H9 (cell line): Measurements from ENCODE around the gene IDUA. TPM values are rescaled to one million over a fixed set of nuclear protein-coding genes. Genes with fewer than 3 reads are reported as not detected.

ENCODE experiments used
- DNase-seq: peaks from one replicate; pipeline ENCODE4 v3.0.0-alpha.2; 2017
- H2AFZ ChIP-seq: one replicate; pipeline ENCODE4 v1.6.1; 2013; ENCODE audit warnings: mild to moderate bottlenecking, low read length, control low read depth, moderate library complexity
- H2AK5ac ChIP-seq: 2 replicates; pipeline ENCODE4 v1.6.1; 2013; ENCODE audit warnings: low read length, control low read depth, mixed read lengths; ENCODE audit not compliant: insufficient read length
- H2BK120ac ChIP-seq: one replicate; pipeline ENCODE4 v1.6.1; 2013; ENCODE audit warnings: low read depth, mild to moderate bottlenecking, low read length, control low read depth, inconsistent platforms; ENCODE audit not compliant: poor library complexity, severe bottlenecking
- H2BK12ac ChIP-seq: 2 replicates; pipeline ENCODE4 v1.6.1; 2013; ENCODE audit warnings: low read length, control low read depth, mixed read lengths, low read depth; ENCODE audit not compliant: insufficient read length
- H2BK15ac ChIP-seq: 2 replicates; pipeline ENCODE4 v1.6.1; 2013; ENCODE audit warnings: low read depth, low read length, control low read depth
- H2BK20ac ChIP-seq: one replicate; pipeline ENCODE4 v1.6.1; 2013; ENCODE audit warnings: low read depth, mild to moderate bottlenecking, low read length, control low read depth, inconsistent platforms; ENCODE audit not compliant: poor library complexity, severe bottlenecking
- H2BK5ac ChIP-seq: 2 replicates; pipeline ENCODE4 v1.6.1; 2013; ENCODE audit warnings: low read length, control low read depth, mixed read lengths; ENCODE audit not compliant: insufficient read length
- H3K14ac ChIP-seq: 2 replicates; pipeline ENCODE4 v1.6.1; 2013; ENCODE audit warnings: low read length, control low read depth; ENCODE audit not compliant: insufficient read depth
- H3K18ac ChIP-seq: 2 replicates; pipeline ENCODE4 v1.6.1; 2013; ENCODE audit warnings: low read depth, mild to moderate bottlenecking, mixed read lengths, low read length, control low read depth; ENCODE audit not compliant: insufficient read length
- H3K23ac ChIP-seq: 2 replicates; pipeline ENCODE4 v1.6.1; 2013; ENCODE audit warnings: low read length, control low read depth, mixed read lengths, low read depth; ENCODE audit not compliant: insufficient read length
- H3K23me2 ChIP-seq: 2 replicates; pipeline ENCODE4 v1.6.1; 2013; ENCODE audit warnings: low read depth, mild to moderate bottlenecking, mixed read lengths, low read length, control low read depth; ENCODE audit not compliant: insufficient read length, poor library complexity, severe bottlenecking
- H3K27ac ChIP-seq: 2 replicates; pipeline ENCODE4 v1.5.1; 2013; ENCODE audit warnings: low read length, control low read depth, mixed read lengths, low read depth; ENCODE audit not compliant: insufficient read length
- H3K27me3 ChIP-seq: 2 replicates; pipeline ENCODE4 v1.6.1; 2013; ENCODE audit warnings: low read length, control low read depth, inconsistent platforms; ENCODE audit not compliant: insufficient read depth
- H3K4ac ChIP-seq: 2 replicates; pipeline ENCODE4 v1.6.1; 2013; ENCODE audit warnings: low read depth, mild to moderate bottlenecking, control low read depth, inconsistent platforms, low read length, moderate library complexity
- H3K4me1 ChIP-seq: 2 replicates; pipeline ENCODE4 v1.6.1; 2013; ENCODE audit warnings: low read length, control low read depth, inconsistent platforms; ENCODE audit not compliant: insufficient read depth
- H3K4me2 ChIP-seq: 2 replicates; pipeline ENCODE4 v1.6.1; 2013; ENCODE audit warnings: low read length, control low read depth, mixed read lengths; ENCODE audit not compliant: insufficient read length, insufficient read depth
- H3K56ac ChIP-seq: 2 replicates; pipeline ENCODE4 v1.6.1; 2013; ENCODE audit warnings: low read depth, mild to moderate bottlenecking, mixed read lengths, low read length, control low read depth; ENCODE audit not compliant: insufficient read length
- H3K79me1 ChIP-seq: 2 replicates; pipeline ENCODE4 v1.6.1; 2013; ENCODE audit warnings: low read depth, mild to moderate bottlenecking, moderate library complexity, low read length, control low read depth, inconsistent platforms; ENCODE audit not compliant: insufficient read depth, poor library complexity, severe bottlenecking
- H3K79me2 ChIP-seq: 2 replicates; pipeline ENCODE4 v1.6.1; 2013; ENCODE audit warnings: low read length, control low read depth, inconsistent platforms; ENCODE audit not compliant: insufficient read depth
- H3K9ac ChIP-seq: 2 replicates; pipeline ENCODE4 v1.6.1; 2013; ENCODE audit warnings: low read length, control low read depth, mixed read lengths; ENCODE audit not compliant: insufficient read length; ENCODE audit errors: extremely low read depth
- H3K9me3 ChIP-seq: one replicate; pipeline ENCODE4 v1.6.1; 2013; ENCODE audit warnings: low read depth, low read length, inconsistent platforms; ENCODE audit not compliant: control insufficient read depth
- H3T11ph ChIP-seq: one replicate; pipeline ENCODE4 v1.6.1; 2013; ENCODE audit warnings: mild to moderate bottlenecking, low read length, control low read depth, inconsistent platforms
- H4K20me1 ChIP-seq: one replicate; pipeline ENCODE4 v1.6.1; 2013; ENCODE audit not compliant: control insufficient read depth, insufficient read length, insufficient read depth
- H4K5ac ChIP-seq: 2 replicates; pipeline ENCODE4 v1.6.1; 2013; ENCODE audit warnings: low read depth, mild to moderate bottlenecking, mixed read lengths, low read length, control low read depth; ENCODE audit not compliant: insufficient read length
- H4K8ac ChIP-seq: replicated peaks from 2 replicates; pipeline ENCODE4 v1.6.1; 2013; ENCODE audit warnings: low read length, control low read depth, mixed read lengths, low read depth; ENCODE audit not compliant: insufficient read length
- H4K91ac ChIP-seq: 2 replicates; pipeline ENCODE4 v1.6.1; 2013; ENCODE audit warnings: low read depth, mild to moderate bottlenecking, moderate library complexity, mixed read lengths, low read length, control low read depth; ENCODE audit not compliant: insufficient read length
- H3K27ac Mint-ChIP-seq, 3 experiments: 2 replicates in 2 of 3; 3 replicates in 1 of 3; pipeline ENCODE4 v1.8.0; 2020 to 2021; ENCODE audit warnings: mixed read lengths in 3 of 3, mild to moderate bottlenecking in 1 of 3, moderate library complexity in 1 of 3
- H3K27me3 Mint-ChIP-seq: 2 replicates; pipeline ENCODE4 v1.8.0; 2021; ENCODE audit warnings: low read depth, mild to moderate bottlenecking, moderate library complexity, mixed read lengths
- H3K36me3 Mint-ChIP-seq, 3 experiments: 2 replicates in 2 of 3; 3 replicates in 1 of 3; pipeline ENCODE4 v1.8.0; 2020 to 2021; ENCODE audit warnings: low read depth in 3 of 3, mixed read lengths in 3 of 3; ENCODE audit not compliant: insufficient read depth in 1 of 3
- H3K4me1 Mint-ChIP-seq, 2 experiments: 2 replicates each; pipeline ENCODE4 v1.8.0; 2020; ENCODE audit warnings: mixed read lengths in 2 of 2
- H3K4me3 Mint-ChIP-seq, 2 experiments: 2 replicates in 1 of 2; 3 replicates in 1 of 2; pipeline ENCODE4 v1.8.0; 2020 to 2021; ENCODE audit warnings: mild to moderate bottlenecking in 2 of 2, mixed read lengths in 2 of 2, moderate library complexity in 1 of 2
- H3K9me3 Mint-ChIP-seq, 2 experiments: 2 replicates in 1 of 2; 3 replicates in 1 of 2; pipeline ENCODE4 v1.8.0; 2020; ENCODE audit warnings: mild to moderate bottlenecking in 2 of 2, mixed read lengths in 2 of 2, moderate library complexity in 1 of 2
- CTCF ChIP-seq: fragments of 200-600 bp; sonication (generic); conservative IDR thresholded peaks from 3 replicates; pipeline ENCODE4 v1.8.0; 2021; ENCODE audit warnings: antibody characterized with exemption, mild to moderate bottlenecking
- WGBS: extraction: QIAGEN DNeasy Blood & Tissue Kit; methylation state at CpG from one replicate; pipeline ENCODE4 v1.1.7; 2013; ENCODE audit warnings: missing lambda C conversion rate, low lambda C conversion rate, mixed read lengths; ENCODE audit not compliant: insufficient read length; ENCODE audit errors: extremely low coverage; 5-methylcytosine and 5-hydroxymethylcytosine counted together
- total RNA-seq: library from RNA; stranded (reverse); gene quantifications from 2 replicates; pipeline ENCODE4 v1.2.1, GENCODE V29; 2021

IDUA gene
- total RNA-seq, 1 experiment from 2014 or later = 14.5 TPM

DNA sequence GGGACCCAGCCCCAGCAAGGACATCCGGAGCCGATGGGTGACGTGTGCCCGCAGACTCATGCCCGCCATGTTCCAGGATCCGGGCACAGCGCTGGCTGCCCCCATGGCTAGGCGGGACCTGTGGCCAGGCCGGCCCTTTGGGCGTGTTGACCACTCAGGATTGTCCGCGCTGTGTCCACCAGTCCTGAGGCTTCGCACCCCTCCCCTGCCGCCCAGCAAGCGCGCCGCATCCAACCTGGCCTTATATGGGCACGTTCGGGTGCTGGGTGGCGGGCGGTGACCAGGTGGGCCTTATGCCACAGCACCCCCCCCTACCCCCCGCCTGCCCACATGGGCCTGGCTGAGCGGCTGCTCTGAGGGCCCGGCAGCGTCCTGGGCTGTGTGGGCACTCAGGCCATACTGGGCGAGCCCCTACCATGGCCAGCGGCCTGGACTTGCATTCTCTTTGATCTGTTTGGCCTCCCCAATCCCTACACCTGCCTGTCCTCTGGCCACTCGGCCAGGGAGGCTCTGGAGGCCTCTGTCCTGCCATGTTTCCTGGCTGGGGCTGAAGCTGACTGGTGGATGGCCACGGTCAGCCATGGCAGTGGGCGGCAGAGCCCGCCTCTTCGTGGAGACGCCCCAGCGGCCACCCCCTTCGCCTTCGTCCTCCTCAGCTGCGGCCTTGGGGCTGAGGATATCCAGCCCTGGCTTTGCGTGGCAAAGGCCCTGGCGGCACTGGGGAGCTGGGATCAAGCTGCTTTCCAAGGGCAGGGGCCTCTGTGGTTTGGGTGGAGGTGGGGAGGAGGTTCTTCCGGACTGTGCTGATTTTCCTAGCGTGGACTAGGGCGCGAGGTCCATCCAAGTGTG is 26.6 kb downstream of the IDUA start:
- no peak overlapping the region for H2BK12ac ChIP-seq
- H3K27ac Mint-ChIP-seq = peak overlapping the region in 1 of 3 experiments; percentile 65; a peak in 1 of 7 replicates
- no CpG with 5 or more reads among the region's 43 CpGs for WGBS

More for the DNA sequence above, 26.6 kb downstream of the IDUA start:
- Histone ChIP-seq H3K23me2 (peaks cover 14% of the 10 kb centered on the region), H3K4me1 (no peaks in the 10 kb centered on the region), H3K27me3 (peaks cover 15% of the 10 kb centered on the region; the same call in 1 of the 2 replicates), H3K18ac (no peak overlapping the region), H3K79me2 (no peaks in the 10 kb centered on the region), H3K27ac (no peak overlapping the region), H3K4me2 (no peak overlapping the region), H2BK15ac (no peak overlapping the region), H2AK5ac (no peak overlapping the region), H3K9ac (no peak overlapping the region), H4K8ac (no peak overlapping the region), H3K14ac (no peak overlapping the region), H2BK120ac (no peak overlapping the region), H4K91ac (no peak overlapping the region), H2BK5ac (no peak overlapping the region), H3K56ac (no peak overlapping the region), H2AFZ (no peak overlapping the region), H3K23ac (no peak overlapping the region), H3K79me1 (no peaks in the 10 kb centered on the region), H3K9me3 (no peaks in the 10 kb centered on the region), H4K5ac (no peak overlapping the region), H4K20me1 (no peaks in the 10 kb centered on the region), H2BK20ac (no peak overlapping the region), H3T11ph (no peak overlapping the region), H3K4ac (no peak overlapping the region)
- Mint-ChIP-seq H3K9me3 (no peaks in the 10 kb centered on the region), H3K4me3 (no peak overlapping the region), H3K36me3 (peaks cover 0 to 4% (median 0%) of the 10 kb centered on the region in 3 experiments; a peak in 2 of 7 replicates), H3K4me1 (peaks cover 11 to 18% of the 10 kb centered on the region in 2 experiments), H3K27me3 (peaks cover 20% of the 10 kb centered on the region)
- no peak for TF ChIP-seq CTCF
- DNase-seq = no peak
